Measurements from ENCODE around the gene CDH20. TPM values are rescaled to one million over a fixed set of nuclear protein-coding genes. Genes with fewer than 3 reads are reported as not detected.
"Not testable (repeated sequence)": the region's sequence is repeated elsewhere in the genome, so short reads cannot be mapped to it uniquely, and the experiment has no call there.

Gene CDH20
- total and polyA plus RNA-seq, 2 donors: 0.09 to 0.21 TPM

- no peak overlapping the region for H3K27ac ChIP-seq (ENCODE audit: low read depth in 1 of 2, low read length in 1 of 2)
- no peaks in the 10 kb centered on the region for H3K4me1 ChIP-seq (ENCODE audit: control insufficient read depth in 2 of 2, insufficient read depth in 2 of 2, low read length in 2 of 2)
- H3K27me3 ChIP-seq (ENCODE audit: control insufficient read depth in 2 of 2, insufficient read depth in 1 of 2, low read length in 1 of 2): no peaks in the 10 kb centered on the region
- H3K9me3 ChIP-seq (ENCODE audit: control insufficient read depth in 2 of 2, insufficient read depth in 1 of 2, low read length in 1 of 2): no peaks in the 10 kb centered on the region
- no peak overlapping the region for H3K4me3 ChIP-seq (ENCODE audit: low read length in 2 of 2)
- H3K36me3 ChIP-seq (ENCODE audit: control insufficient read depth in 2 of 2, insufficient read depth in 2 of 2, low read length in 1 of 2): no peaks in the 10 kb centered on the region
- 98% methylated on average over 1 of the region's 1 CpG for WGBS
- DNase-seq (ENCODE audit: low read depth in 6 of 9, low spot score in 9 of 9): no peak
Measured at GRCh38 chr18:61362511-61362910, 29.3 kb downstream of the CDH20 start.

- Histone ChIP-seq H3K4me3 (ENCODE audit: low read length in 2 of 2) (no peak overlapping the region), H3K36me3 (ENCODE audit: control insufficient read depth in 2 of 2, insufficient read depth in 2 of 2, low read length in 1 of 2) (no peaks in the 10 kb centered on the region), H3K9me3 (ENCODE audit: control insufficient read depth in 2 of 2, insufficient read depth in 1 of 2, low read length in 1 of 2) (no peaks in the 10 kb centered on the region), H3K4me1 (ENCODE audit: control insufficient read depth in 2 of 2, insufficient read depth in 2 of 2, low read length in 2 of 2) (no peaks in the 10 kb centered on the region), H3K27ac (ENCODE audit: low read depth in 1 of 2, low read length in 1 of 2) (no peak overlapping the region), H3K27me3 (ENCODE audit: control insufficient read depth in 2 of 2, insufficient read depth in 1 of 2, low read length in 1 of 2) (no peaks in the 10 kb centered on the region)
- WGBS: 94% methylated on average over 1 of the region's 1 CpG
- DNase-seq (ENCODE audit: low read depth in 6 of 9, low spot score in 9 of 9): no peak
Measured at GRCh38 chr18:61364953-61365352, 31.7 kb downstream of the CDH20 start.

DNA sequence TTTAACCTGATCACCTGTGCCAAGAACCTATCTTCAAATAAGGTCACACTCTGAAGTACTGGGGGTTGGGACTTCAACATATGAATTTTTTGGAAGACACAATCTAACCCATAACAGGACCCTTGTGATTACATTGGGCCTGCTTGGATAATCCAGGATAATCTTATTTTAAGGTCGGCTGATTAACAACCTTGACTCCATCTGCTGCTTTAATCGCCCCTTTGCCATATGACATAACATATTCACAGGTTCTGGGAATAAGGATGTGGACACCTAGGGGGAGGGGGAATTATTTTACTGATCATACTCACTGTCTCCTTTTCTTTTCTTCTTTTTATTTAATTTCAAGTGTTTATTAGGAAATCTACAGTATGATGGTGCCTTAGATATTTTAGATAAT lies 34.8 kb downstream of the CDH20 start:
- no peak for DNase-seq (ENCODE audit: low read depth in 6 of 9, low spot score in 9 of 9)
- H3K4me3 ChIP-seq (ENCODE audit: low read length in 2 of 2): no peak overlapping the region
- H3K9me3 ChIP-seq (ENCODE audit: control insufficient read depth in 2 of 2, insufficient read depth in 1 of 2, low read length in 1 of 2): no peaks in the 10 kb centered on the region
- 92% methylated on average over 2 of the region's 2 CpGs for WGBS
- no peaks in the 10 kb centered on the region for H3K36me3 ChIP-seq (ENCODE audit: control insufficient read depth in 2 of 2, insufficient read depth in 2 of 2, low read length in 1 of 2)
- no peak overlapping the region for H3K27ac ChIP-seq (ENCODE audit: low read depth in 1 of 2, low read length in 1 of 2)
- H3K4me1 ChIP-seq (ENCODE audit: control insufficient read depth in 2 of 2, insufficient read depth in 2 of 2, low read length in 2 of 2): no peaks in the 10 kb centered on the region
- no peaks in the 10 kb centered on the region for H3K27me3 ChIP-seq (ENCODE audit: control insufficient read depth in 2 of 2, insufficient read depth in 1 of 2, low read length in 1 of 2)

DNA sequence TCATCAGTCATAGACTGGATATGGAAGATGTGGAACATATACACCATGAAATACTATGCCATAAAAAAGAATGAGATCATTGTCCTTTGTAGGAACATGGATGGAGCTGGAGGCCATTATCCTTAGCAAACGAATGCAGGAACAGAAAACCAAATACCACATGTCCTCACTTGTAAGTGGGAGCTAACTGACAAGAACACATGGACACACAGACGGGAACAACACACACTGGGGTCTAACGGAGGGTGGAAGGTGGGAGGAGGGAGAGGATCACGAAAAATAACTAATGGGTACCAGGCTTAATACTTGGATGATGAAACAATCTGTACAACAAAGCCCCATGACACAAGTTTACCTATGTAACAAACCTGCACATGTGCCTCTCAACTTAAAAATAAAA lies 36.4 kb downstream of the CDH20 start:
- not testable (repeated sequence) for H3K27ac ChIP-seq (ENCODE audit: low read depth in 1 of 2, low read length in 1 of 2); H3K4me1 ChIP-seq (ENCODE audit: control insufficient read depth in 2 of 2, insufficient read depth in 2 of 2, low read length in 2 of 2); H3K36me3 ChIP-seq (ENCODE audit: control insufficient read depth in 2 of 2, insufficient read depth in 2 of 2, low read length in 1 of 2); H3K4me3 ChIP-seq (ENCODE audit: low read length in 2 of 2); H3K9me3 ChIP-seq (ENCODE audit: control insufficient read depth in 2 of 2, insufficient read depth in 1 of 2, low read length in 1 of 2); DNase-seq (ENCODE audit: low read depth in 6 of 9, low spot score in 9 of 9); H3K27me3 ChIP-seq (ENCODE audit: control insufficient read depth in 2 of 2, insufficient read depth in 1 of 2, low read length in 1 of 2)
- 85% methylated on average over 4 of the region's 4 CpGs for WGBS

DNA sequence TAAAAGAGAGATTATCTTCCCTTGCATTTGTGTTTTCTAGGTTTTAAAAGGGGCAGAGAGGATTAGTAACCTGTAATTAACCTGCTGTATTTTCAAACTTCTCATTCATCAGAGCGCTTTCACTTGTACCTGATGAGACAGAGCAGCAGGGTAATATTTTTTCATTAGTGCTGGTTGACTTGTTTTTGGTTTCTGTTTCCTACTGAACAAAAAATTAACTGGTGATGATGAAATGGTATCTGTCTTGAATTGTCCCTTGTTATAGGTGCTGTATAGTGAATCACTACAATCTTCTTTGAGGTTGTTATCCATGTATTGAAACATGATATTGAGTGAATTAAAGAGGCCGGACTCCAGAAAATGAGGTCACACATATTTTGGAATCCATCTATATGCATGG lies 37.9 kb downstream of the CDH20 start:
- no peaks in the 10 kb centered on the region for H3K9me3 ChIP-seq (ENCODE audit: control insufficient read depth in 2 of 2, insufficient read depth in 1 of 2, low read length in 1 of 2)
- no peaks in the 10 kb centered on the region for H3K4me1 ChIP-seq (ENCODE audit: control insufficient read depth in 2 of 2, insufficient read depth in 2 of 2, low read length in 2 of 2)
- 97% methylated on average over 2 of the region's 2 CpGs for WGBS
- DNase-seq (ENCODE audit: low read depth in 6 of 9, low spot score in 9 of 9): no peak
- no peaks in the 10 kb centered on the region for H3K27me3 ChIP-seq (ENCODE audit: control insufficient read depth in 2 of 2, insufficient read depth in 1 of 2, low read length in 1 of 2)
- H3K4me3 ChIP-seq (ENCODE audit: low read length in 2 of 2): no peak overlapping the region
- no peaks in the 10 kb centered on the region for H3K36me3 ChIP-seq (ENCODE audit: control insufficient read depth in 2 of 2, insufficient read depth in 2 of 2, low read length in 1 of 2)
- H3K27ac ChIP-seq (ENCODE audit: low read depth in 1 of 2, low read length in 1 of 2): no peak overlapping the region

DNA sequence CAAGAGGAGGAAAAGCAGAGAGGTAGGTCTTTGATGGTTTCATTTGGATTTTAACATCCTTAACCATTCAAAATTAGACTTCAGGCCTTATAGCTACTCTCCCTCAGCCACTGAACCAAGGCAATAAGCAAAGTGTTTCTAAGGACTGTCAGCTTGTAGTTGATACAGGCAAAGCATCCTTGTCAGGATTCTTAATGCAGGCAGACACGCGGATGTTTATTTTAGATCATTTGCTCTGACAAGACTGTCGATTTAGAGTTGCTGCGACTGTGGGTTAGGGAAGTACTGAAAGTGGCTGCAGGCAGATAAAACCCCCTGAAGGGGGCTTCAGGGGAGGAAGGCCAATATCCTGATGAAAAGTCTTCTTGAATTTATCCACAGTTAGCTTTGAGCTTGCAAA lies 46.6 kb downstream of the CDH20 start:
- WGBS: 70% methylated on average over 4 of the region's 4 CpGs
- no peak overlapping the region for H3K4me3 ChIP-seq (ENCODE audit: low read length in 2 of 2)
- H3K36me3 ChIP-seq (ENCODE audit: control insufficient read depth in 2 of 2, insufficient read depth in 2 of 2, low read length in 1 of 2): no peaks in the 10 kb centered on the region
- H3K4me1 ChIP-seq (ENCODE audit: control insufficient read depth in 2 of 2, insufficient read depth in 2 of 2, low read length in 2 of 2): no peaks in the 10 kb centered on the region
- no peak for DNase-seq (ENCODE audit: low read depth in 6 of 9, low spot score in 9 of 9)
- no peak overlapping the region for H3K27ac ChIP-seq (ENCODE audit: low read depth in 1 of 2, low read length in 1 of 2)
- H3K27me3 ChIP-seq (ENCODE audit: control insufficient read depth in 2 of 2, insufficient read depth in 1 of 2, low read length in 1 of 2): no peaks in the 10 kb centered on the region
- H3K9me3 ChIP-seq (ENCODE audit: control insufficient read depth in 2 of 2, insufficient read depth in 1 of 2, low read length in 1 of 2): no peaks in the 10 kb centered on the region

DNA sequence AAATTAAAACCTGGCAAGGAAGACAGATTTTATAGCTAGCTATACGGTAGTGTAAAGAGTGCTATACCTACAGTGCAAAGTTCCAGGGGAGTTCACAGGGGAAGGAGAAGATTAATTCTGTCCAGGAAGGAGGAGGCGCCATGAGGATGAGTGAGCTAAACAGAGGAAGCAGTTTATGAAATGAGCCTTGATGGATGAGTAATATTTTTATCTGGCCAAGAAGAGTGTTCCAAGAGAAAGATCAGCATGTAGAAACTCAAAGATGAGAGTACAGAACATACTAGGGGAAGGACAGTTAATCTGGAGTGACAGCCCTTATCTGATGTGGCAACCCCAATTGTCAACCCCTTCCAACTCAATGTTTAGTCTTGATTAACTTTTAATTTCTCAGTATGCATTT lies 54.8 kb downstream of the CDH20 start:
- Histone ChIP-seq H3K36me3 (ENCODE audit: control insufficient read depth in 2 of 2, insufficient read depth in 2 of 2, low read length in 1 of 2) (no peaks in the 10 kb centered on the region), H3K4me3 (ENCODE audit: low read length in 2 of 2) (no peak overlapping the region), H3K27ac (ENCODE audit: low read depth in 1 of 2, low read length in 1 of 2) (no peak overlapping the region), H3K27me3 (ENCODE audit: control insufficient read depth in 2 of 2, insufficient read depth in 1 of 2, low read length in 1 of 2) (no peaks in the 10 kb centered on the region), H3K4me1 (ENCODE audit: control insufficient read depth in 2 of 2, insufficient read depth in 2 of 2, low read length in 2 of 2) (no peaks in the 10 kb centered on the region), H3K9me3 (ENCODE audit: control insufficient read depth in 2 of 2, insufficient read depth in 1 of 2, low read length in 1 of 2) (no peaks in the 10 kb centered on the region)
- DNase-seq (ENCODE audit: low read depth in 6 of 9, low spot score in 9 of 9): no peak
- WGBS: 96% methylated on average over 2 of the region's 2 CpGs

- H3K4me3 ChIP-seq (ENCODE audit: low read length in 2 of 2): no peak overlapping the region
- H3K27ac ChIP-seq (ENCODE audit: low read depth in 1 of 2, low read length in 1 of 2): no peak overlapping the region
- H3K4me1 ChIP-seq (ENCODE audit: control insufficient read depth in 2 of 2, insufficient read depth in 2 of 2, low read length in 2 of 2): no peaks in the 10 kb centered on the region
- no peaks in the 10 kb centered on the region for H3K36me3 ChIP-seq (ENCODE audit: control insufficient read depth in 2 of 2, insufficient read depth in 2 of 2, low read length in 1 of 2)
- no peaks in the 10 kb centered on the region for H3K9me3 ChIP-seq (ENCODE audit: control insufficient read depth in 2 of 2, insufficient read depth in 1 of 2, low read length in 1 of 2)
- H3K27me3 ChIP-seq (ENCODE audit: control insufficient read depth in 2 of 2, insufficient read depth in 1 of 2, low read length in 1 of 2): no peaks in the 10 kb centered on the region
- no peak for DNase-seq (ENCODE audit: low read depth in 6 of 9, low spot score in 9 of 9)
Measured at GRCh38 chr18:61394983-61395382, 61.8 kb downstream of the CDH20 start.

DNA sequence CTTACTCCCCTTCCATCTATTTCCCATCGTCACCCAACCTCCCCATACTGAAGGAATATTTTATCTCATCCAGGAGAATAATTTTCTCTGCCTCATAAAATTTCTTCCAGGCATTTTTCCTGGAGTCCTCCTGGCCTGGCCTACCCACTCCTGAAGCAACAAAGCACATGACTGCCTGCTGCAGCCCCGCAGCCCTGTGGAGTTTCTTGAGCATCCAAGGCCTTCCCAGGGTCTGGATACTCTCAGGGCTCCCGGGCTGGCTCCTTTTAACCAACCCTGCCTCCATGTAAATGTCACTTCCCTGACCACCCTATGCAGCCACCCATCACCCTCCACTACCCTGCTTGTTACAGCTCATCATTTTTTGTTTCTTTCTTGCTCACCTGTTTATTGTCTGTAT lies 64.0 kb downstream of the CDH20 start:
- H3K4me3 ChIP-seq (ENCODE audit: low read length in 2 of 2): no peak overlapping the region
- no peak for DNase-seq (ENCODE audit: low read depth in 6 of 9, low spot score in 9 of 9)
- no peak overlapping the region for H3K27ac ChIP-seq (ENCODE audit: low read depth in 1 of 2, low read length in 1 of 2)
- 94% methylated on average over 3 of the region's 3 CpGs for WGBS
- H3K4me1 ChIP-seq (ENCODE audit: control insufficient read depth in 2 of 2, insufficient read depth in 2 of 2, low read length in 2 of 2): no peaks in the 10 kb centered on the region
- no peaks in the 10 kb centered on the region for H3K27me3 ChIP-seq (ENCODE audit: control insufficient read depth in 2 of 2, insufficient read depth in 1 of 2, low read length in 1 of 2)
- H3K36me3 ChIP-seq (ENCODE audit: control insufficient read depth in 2 of 2, insufficient read depth in 2 of 2, low read length in 1 of 2): no peaks in the 10 kb centered on the region
- H3K9me3 ChIP-seq (ENCODE audit: control insufficient read depth in 2 of 2, insufficient read depth in 1 of 2, low read length in 1 of 2): no peaks in the 10 kb centered on the region

All from thymus (tissue), 11 donors.